HepG2 (cell line): ENCODE results near the gene LIME1. TPM values are rescaled to one million over a fixed set of nuclear protein-coding genes. Genes with fewer than 3 reads are reported as not detected.

Experiments
- FOSL2 ChIP-seq: sonication (generic); formaldehyde crosslinking; IDR thresholded peaks from 2 replicates; pipeline ENCODE4 v1.4.0; 2020; ENCODE audit warnings: missing genetic modification reagents
- HNRNPL ChIP-seq: fragments of 200-400 bp; formaldehyde crosslinking; IDR thresholded peaks from 2 replicates; pipeline ENCODE4 v1.6.1; 2017; ENCODE audit warnings: mild to moderate bottlenecking, low read depth, low read length
- IRF2 ChIP-seq: IDR thresholded peaks from 2 replicates; pipeline ENCODE4 v1.6.1; 2018; ENCODE audit warnings: missing genetic modification reagents, missing compliant biosample characterization
- KAT8 ChIP-seq: IDR thresholded peaks from 2 replicates; pipeline ENCODE4 v1.6.1; 2016; ENCODE audit warnings: missing genetic modification reagents, missing compliant biosample characterization
- LCORL ChIP-seq, 2 experiments: fragments of 450-650 bp in 1 of 2; sonication (generic) in 1 of 2; formaldehyde crosslinking in 1 of 2; IDR thresholded peaks; 2 replicates each; pipeline versions ENCODE4 v1.5.0 to v1.6.1; 2017 to 2020; ENCODE audit warnings: antibody characterized with exemption in 1 of 2, missing genetic modification reagents in 1 of 2
- MAZ ChIP-seq, 2 experiments: sonication (generic) in 1 of 2; formaldehyde crosslinking in 1 of 2; IDR thresholded peaks; 2 replicates each; pipeline versions ENCODE4 v1.5.0 to v1.6.1; 2012 to 2020; ENCODE audit warnings: low read depth in 2 of 2, mild to moderate bottlenecking in 2 of 2, borderline replicate concordance in 1 of 2, improper control_type of control experiment in 1 of 2, low read length in 1 of 2, missing genetic modification reagents in 1 of 2, moderate library complexity in 1 of 2
- NFE2L1 ChIP-seq: sonication (generic); formaldehyde crosslinking; IDR thresholded peaks from 2 replicates; pipeline ENCODE4 v1.4.0; 2020; ENCODE audit warnings: missing genetic modification reagents, mild to moderate bottlenecking, borderline replicate concordance
- NFIB ChIP-seq: sonication (generic); formaldehyde crosslinking; IDR thresholded peaks from 2 replicates; pipeline ENCODE4 v1.9.0; 2021; ENCODE audit warnings: missing genetic modification reagents, mild to moderate bottlenecking, borderline replicate concordance
- NRL ChIP-seq: sonication (generic); formaldehyde crosslinking; IDR thresholded peaks from 2 replicates; pipeline ENCODE4 v1.5.0; 2020; ENCODE audit warnings: missing genetic modification reagents, mild to moderate bottlenecking, moderate library complexity, borderline replicate concordance
- PHF5A ChIP-seq: IDR thresholded peaks from one replicate; pipeline ENCODE4 v1.6.1; 2018; ENCODE audit warnings: low read depth, missing genetic modification reagents; ENCODE audit not compliant: unreplicated experiment
- RFXAP ChIP-seq: sonication (generic); formaldehyde crosslinking; IDR thresholded peaks from 2 replicates; pipeline ENCODE4 v1.4.0; 2020; ENCODE audit warnings: missing genetic modification reagents, borderline replicate concordance
- SMAD3 ChIP-seq: sonication (generic); formaldehyde crosslinking; IDR thresholded peaks from 2 replicates; pipeline ENCODE4 v1.4.0; 2020; ENCODE audit warnings: missing genetic modification reagents
- SSRP1 ChIP-seq: IDR thresholded peaks from 2 replicates; pipeline ENCODE4 v1.6.1; 2016; ENCODE audit warnings: control low read depth
- THAP11 ChIP-seq: IDR thresholded peaks from 2 replicates; pipeline ENCODE4 v1.6.1; 2016; ENCODE audit warnings: missing biosample characterization, missing genetic modification reagents
- XBP1 ChIP-seq: sonication (generic); formaldehyde crosslinking; IDR thresholded peaks from 2 replicates; pipeline ENCODE4 v1.5.0; 2020; ENCODE audit warnings: missing genetic modification reagents
- ZBTB20 ChIP-seq: sonication (generic); formaldehyde crosslinking; IDR thresholded peaks from 2 replicates; pipeline ENCODE4 v1.8.1; 2023; ENCODE audit warnings: missing genetic modification reagents, low read depth, mild to moderate bottlenecking, borderline replicate concordance
- ZBTB38 ChIP-seq: sonication (generic); formaldehyde crosslinking; IDR thresholded peaks from 2 replicates; pipeline ENCODE4 v1.5.1; 2020; ENCODE audit warnings: mild to moderate bottlenecking, missing genetic modification reagents
- ZFX ChIP-seq: sonication (generic); formaldehyde crosslinking; IDR thresholded peaks from 2 replicates; pipeline ENCODE4 v1.4.0; 2020; ENCODE audit warnings: mild to moderate bottlenecking, low read depth, missing genetic modification reagents, moderate library complexity
- ZNF121 ChIP-seq: sonication (generic); formaldehyde crosslinking; IDR thresholded peaks from 2 replicates; pipeline ENCODE4 v1.5.0; 2020; ENCODE audit warnings: mild to moderate bottlenecking, missing genetic modification reagents
- ZNF225 ChIP-seq: sonication (generic); formaldehyde crosslinking; IDR thresholded peaks from 2 replicates; pipeline ENCODE4 v1.4.0; 2020; ENCODE audit warnings: mild to moderate bottlenecking, missing genetic modification reagents
- ZNF605 ChIP-seq: sonication (generic); formaldehyde crosslinking; IDR thresholded peaks from 2 replicates; pipeline ENCODE4 v1.8.0; 2022; ENCODE audit warnings: mild to moderate bottlenecking, missing genetic modification reagents
- ZNF670 ChIP-seq: sonication (generic); formaldehyde crosslinking; IDR thresholded peaks from 2 replicates; pipeline ENCODE4 v1.8.0; 2022; ENCODE audit warnings: mild to moderate bottlenecking, missing genetic modification reagents, borderline replicate concordance
- ZNF839 ChIP-seq: sonication (generic); formaldehyde crosslinking; IDR thresholded peaks from 2 replicates; pipeline ENCODE4 v1.4.0; 2020; ENCODE audit warnings: missing genetic modification reagents, mild to moderate bottlenecking, borderline replicate concordance
- ZSCAN21 ChIP-seq: sonication (generic); formaldehyde crosslinking; IDR thresholded peaks from 2 replicates; pipeline ENCODE4 v1.8.0; 2022; ENCODE audit warnings: mild to moderate bottlenecking, missing genetic modification reagents, moderate library complexity, borderline replicate concordance
- ZSCAN29 ChIP-seq: sonication (generic); formaldehyde crosslinking; conservative IDR thresholded peaks from 2 replicates; pipeline ENCODE4 v1.4.0; 2020; ENCODE audit warnings: mild to moderate bottlenecking, missing genetic modification reagents
- polyA plus RNA-seq, 8 experiments: library from polyadenylated mRNA; depleted of rRNA in 3 of 8; stranded (reverse) in 7 of 8; unstranded in 1 of 8; fragments of >200 nt; fragmentation: Illumina TruSeq in 4 of 8; extraction: Trizol in 4 of 8; gene quantifications; 2 replicates each; pipeline versions ENCODE4 v1.2.1 to v1.2.3, GENCODE V29; 2011 to 2016; ENCODE audit warnings: low read depth in 4 of 8, missing spikeins in 1 of 8, mixed read lengths in 1 of 8; ENCODE audit not compliant: insufficient read depth in 1 of 8
- total RNA-seq, 5 experiments: library from RNA; depleted of rRNA; stranded (reverse); fragments of >200 nt; fragmentation: Illumina TruSeq; extraction: Trizol; gene quantifications; 2 replicates each; pipeline ENCODE4 v1.2.3, GENCODE V29; 2016; ENCODE audit warnings: low read depth in 1 of 5
- TF ChIP-seq, protein P1 (sequence below): sonication (generic); formaldehyde crosslinking; IDR thresholded peaks from 2 replicates; pipeline ENCODE4 v1.4.0; 2020; ENCODE audit warnings: missing genetic modification reagents, low read depth, mild to moderate bottlenecking, borderline replicate concordance
- TF ChIP-seq, protein P2 (sequence below): sonication (generic); formaldehyde crosslinking; IDR thresholded peaks from 2 replicates; pipeline ENCODE4 v1.4.0; 2020; ENCODE audit warnings: missing genetic modification reagents, borderline replicate concordance

LIME1 gene
- total and polyA plus RNA-seq, 2 of the 13 experiments (the other 11 are each of a cell fraction or from before 2014, with no cell fraction given), result 13.0 to 61.5 TPM

DNA sequence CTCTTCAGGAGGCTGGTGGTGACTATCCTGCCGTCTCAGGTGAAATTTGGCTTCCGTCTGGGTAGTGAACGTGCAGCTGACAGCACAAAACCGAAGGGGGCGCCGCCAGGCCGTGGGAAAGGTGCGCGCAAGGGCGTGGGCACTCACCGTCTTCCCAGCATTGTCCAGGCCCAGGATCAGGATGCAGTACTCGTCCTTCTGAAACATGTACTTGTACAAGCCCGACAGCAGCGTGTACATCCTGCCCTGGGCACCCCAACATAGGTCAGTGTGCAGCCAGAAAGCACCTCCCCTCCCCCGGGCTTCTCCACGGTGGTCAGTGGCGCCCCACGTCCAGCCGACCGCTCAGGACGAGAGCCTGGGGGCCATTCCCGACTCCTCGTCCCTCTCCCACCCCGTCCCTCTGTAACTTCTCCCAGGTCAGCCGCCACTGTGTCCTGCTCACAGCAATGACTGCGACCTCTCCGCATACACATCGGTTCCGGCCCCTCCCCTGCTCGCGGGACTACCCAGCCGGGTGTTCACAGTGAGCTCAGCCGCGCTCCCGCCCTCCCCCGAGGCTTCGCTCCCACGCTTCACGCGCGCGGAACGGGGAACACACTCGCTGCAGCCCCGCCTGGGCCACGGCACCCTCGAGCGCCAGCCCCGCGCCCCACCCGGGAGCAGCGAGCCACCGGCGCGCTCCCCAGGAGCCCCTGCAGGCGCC is 29.5 kb upstream of the LIME1 start (continued):
- TF ChIP-seq ZNF670 (CRISPR knock-in tag) (0 out of 2 replicates have a peak, but pooled peaks have one; percentile 31), ZNF839 (CRISPR knock-in tag) (peak; percentile 64; the same call in 1 of the 2 replicates), HNRNPL (0 out of 2 replicates have a peak, but pooled peaks have one; percentile 59), THAP11 (peak; percentile 76), FOSL2 (0 out of 2 replicates have a peak, but pooled peaks have one; percentile 32), ZBTB20 (CRISPR knock-in tag) (0 out of 2 replicates have a peak, but pooled peaks have one; percentile 47), ZNF605 (CRISPR knock-in tag) (peak; percentile 21; the same call in 1 of the 2 replicates), ZNF121 (no peak), ZSCAN21 (CRISPR knock-in tag) (peak; percentile 66; the same call in 1 of the 2 replicates), ZNF225 (no peak), XBP1 (no peak), NFE2L1 (CRISPR knock-in tag) (no peak; the same call in 1 of the 2 replicates), SMAD3 (peak; percentile 69; the same call in 1 of the 2 replicates), KAT8 (CRISPR knock-in tag) (peak; percentile 50; the same call in 1 of the 2 replicates), LCORL (IDR thresholded peaks at IDR 0.05) (no peak), LCORL (CRISPR knock-in tag; IDR thresholded peaks at IDR 0.05) (peak; percentile 95), MAZ (IDR thresholded peaks at IDR 0.05; ENCODE audit: borderline replicate concordance, low read depth, low read length) (peak; percentile 30; the same call in 1 of the 2 replicates), MAZ (CRISPR knock-in tag; IDR thresholded peaks at IDR 0.05; ENCODE audit: low read depth) (no peak), NRL (CRISPR knock-in tag) (peak; percentile 19; the same call in 1 of the 2 replicates), ZBTB38 (peak; percentile 81), PHF5A (peak; percentile 64), RFXAP (no peak), ZFX (no peak), NFIB (CRISPR knock-in tag) (no peak; the same call in 1 of the 2 replicates), IRF2 (CRISPR knock-in tag) (peak; percentile 85), ZSCAN29 (peak; percentile 73; the same call in 1 of the 2 replicates), SSRP1 (CRISPR knock-in tag) (peak; percentile 91; the same call in 1 of the 2 replicates)
- TF ChIP-seq, protein P1, sequence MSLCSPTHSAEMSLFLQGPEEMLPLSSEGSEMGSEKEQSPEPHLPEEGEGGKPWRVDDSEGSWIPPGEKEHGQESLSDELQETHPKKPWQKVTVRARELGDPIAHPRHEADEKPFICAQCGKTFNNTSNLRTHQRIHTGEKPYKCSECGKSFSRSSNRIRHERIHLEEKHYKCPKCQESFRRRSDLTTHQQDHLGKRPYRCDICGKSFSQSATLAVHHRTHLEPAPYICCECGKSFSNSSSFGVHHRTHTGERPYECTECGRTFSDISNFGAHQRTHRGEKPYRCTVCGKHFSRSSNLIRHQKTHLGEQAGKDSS (CRISPR knock-in tag), result peak; percentile 67
- TF ChIP-seq, protein P2, sequence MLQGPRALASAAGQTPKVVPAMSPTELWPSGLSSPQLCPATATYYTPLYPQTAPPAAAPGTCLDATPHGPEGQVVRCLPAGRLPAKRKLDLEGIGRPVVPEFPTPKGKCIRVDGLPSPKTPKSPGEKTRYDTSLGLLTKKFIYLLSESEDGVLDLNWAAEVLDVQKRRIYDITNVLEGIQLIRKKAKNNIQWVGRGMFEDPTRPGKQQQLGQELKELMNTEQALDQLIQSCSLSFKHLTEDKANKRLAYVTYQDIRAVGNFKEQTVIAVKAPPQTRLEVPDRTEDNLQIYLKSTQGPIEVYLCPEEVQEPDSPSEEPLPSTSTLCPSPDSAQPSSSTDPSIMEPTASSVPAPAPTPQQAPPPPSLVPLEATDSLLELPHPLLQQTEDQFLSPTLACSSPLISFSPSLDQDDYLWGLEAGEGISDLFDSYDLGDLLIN (CRISPR knock-in tag), result peak; percentile 7; the same call in 1 of the 2 replicates
